GM12873 (cell line): ENCODE data around the gene MRPL36.

Source experiments
- TF ChIP-seq, protein P1 (sequence below): IDR thresholded peaks from 2 replicates; pipeline ENCODE4 v1.5.1; 2012; ENCODE audit warnings: low read depth, mild to moderate bottlenecking, moderate library complexity, low read length, control low read depth; ENCODE audit not compliant: insufficient read depth; ENCODE audit errors: missing control alignments

MRPL36 gene

DNA sequence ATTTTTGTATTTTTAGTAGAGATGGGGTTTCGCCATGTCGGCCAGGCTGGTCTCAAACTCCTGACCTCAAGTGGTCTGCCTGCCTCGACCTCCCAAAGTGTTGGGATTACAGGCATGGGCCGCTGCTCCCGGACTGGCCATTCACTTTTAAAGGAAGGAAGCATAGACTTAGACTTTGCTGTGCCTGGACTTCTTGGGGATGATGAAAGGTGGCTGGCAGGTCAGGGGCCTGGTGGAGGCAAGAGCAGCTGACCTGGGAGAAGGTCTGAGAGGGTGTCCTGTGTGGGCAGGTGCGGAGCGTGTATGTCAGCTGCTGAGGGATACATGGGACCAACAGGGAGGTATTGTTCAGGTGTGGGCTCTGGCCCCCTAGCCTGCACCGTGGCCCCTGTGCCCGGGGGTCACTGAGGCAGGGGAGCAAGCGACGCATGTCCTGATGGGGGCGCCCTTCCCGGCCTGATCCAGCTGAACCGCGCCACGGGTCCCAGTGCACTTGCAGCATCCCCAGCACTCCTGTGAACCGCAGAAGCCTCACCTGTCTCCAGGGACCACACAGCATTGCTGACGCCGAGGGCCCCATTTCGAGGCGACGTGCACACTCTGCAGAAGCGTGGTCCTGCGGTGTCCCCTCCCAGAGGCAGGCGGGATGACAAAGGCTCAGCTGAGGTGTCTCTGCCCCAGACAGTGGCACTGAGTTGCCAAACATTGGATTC is 24.6 kb upstream of the MRPL36 start:
- TF ChIP-seq, protein P1, sequence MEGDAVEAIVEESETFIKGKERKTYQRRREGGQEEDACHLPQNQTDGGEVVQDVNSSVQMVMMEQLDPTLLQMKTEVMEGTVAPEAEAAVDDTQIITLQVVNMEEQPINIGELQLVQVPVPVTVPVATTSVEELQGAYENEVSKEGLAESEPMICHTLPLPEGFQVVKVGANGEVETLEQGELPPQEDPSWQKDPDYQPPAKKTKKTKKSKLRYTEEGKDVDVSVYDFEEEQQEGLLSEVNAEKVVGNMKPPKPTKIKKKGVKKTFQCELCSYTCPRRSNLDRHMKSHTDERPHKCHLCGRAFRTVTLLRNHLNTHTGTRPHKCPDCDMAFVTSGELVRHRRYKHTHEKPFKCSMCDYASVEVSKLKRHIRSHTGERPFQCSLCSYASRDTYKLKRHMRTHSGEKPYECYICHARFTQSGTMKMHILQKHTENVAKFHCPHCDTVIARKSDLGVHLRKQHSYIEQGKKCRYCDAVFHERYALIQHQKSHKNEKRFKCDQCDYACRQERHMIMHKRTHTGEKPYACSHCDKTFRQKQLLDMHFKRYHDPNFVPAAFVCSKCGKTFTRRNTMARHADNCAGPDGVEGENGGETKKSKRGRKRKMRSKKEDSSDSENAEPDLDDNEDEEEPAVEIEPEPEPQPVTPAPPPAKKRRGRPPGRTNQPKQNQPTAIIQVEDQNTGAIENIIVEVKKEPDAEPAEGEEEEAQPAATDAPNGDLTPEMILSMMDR, result peak; percentile 11

DNA sequence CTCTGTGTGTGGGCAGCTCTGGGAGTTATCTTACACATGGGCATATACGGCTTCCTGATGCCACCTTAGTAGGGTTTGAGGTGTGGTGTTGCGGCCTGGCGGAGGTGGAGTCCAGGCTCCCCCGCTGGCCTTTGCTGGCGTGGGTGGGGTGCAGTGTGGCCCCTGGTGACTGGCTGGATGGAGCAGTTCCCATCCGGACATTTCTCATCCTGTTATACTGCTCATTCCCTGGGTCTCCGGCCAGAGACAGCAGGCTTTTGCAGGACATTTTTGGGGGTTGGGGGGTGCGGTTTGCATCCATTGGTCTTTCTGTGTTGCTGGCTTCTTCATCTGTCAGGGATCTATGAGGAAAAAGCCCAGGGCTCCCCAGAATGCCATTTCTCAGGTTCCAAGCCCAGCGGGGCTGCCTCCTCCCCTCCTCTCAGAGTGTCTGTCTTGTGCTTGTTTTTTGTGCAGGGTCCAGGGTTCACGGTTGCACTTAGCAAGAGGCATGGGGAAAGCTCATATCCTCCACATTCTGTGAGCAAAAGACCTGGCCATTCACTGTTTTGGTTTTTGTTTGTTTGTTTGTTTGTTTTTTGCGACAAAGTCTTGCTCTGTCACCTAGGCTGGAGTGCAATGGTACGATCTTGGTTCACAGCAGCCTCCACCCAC is 23.9 kb upstream of the MRPL36 start:
- TF ChIP-seq, protein P1, result no peak

DNA sequence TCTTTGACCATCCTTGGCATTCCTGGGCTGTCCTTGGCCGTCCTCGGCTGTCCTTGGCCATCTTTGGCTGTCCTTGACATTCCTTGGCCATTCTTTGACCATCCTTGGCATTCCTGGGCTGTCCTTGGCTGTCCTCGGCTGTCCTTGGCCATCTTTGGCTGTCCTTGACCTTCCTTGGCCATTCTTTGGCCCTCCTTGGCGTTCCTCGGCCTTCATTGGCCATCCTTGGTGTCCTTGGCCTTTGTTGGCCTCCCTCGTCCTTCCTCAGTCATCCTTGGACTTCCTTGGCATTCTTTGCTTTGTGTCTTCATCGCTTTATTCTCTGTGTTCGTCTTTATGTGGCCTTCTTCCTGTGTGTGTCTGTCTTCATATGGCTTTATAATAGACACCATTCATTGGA is 22.2 kb upstream of the MRPL36 start:
- TF ChIP-seq, protein P1, result no peak

DNA sequence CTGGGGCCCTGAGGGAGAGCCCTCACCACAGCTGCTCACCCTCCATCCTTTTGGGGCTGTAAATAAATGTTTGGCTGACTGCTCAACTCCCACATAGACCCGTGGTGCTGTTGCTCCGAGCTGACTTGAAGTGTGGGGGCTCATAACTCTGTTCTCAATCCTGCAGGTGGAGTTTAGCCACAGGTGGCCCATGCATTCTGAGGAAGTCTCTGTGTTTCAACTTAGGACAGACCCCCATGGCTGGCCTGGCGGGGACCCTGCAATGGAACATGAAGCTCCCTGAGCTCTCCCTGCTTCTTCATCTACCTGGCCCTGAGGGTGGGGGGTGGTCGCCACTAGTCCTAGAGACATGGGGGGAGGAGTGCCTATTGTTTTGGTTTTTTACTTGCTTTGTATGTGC is 21.3 kb upstream of the MRPL36 start:
- TF ChIP-seq, protein P1, result no peak

DNA sequence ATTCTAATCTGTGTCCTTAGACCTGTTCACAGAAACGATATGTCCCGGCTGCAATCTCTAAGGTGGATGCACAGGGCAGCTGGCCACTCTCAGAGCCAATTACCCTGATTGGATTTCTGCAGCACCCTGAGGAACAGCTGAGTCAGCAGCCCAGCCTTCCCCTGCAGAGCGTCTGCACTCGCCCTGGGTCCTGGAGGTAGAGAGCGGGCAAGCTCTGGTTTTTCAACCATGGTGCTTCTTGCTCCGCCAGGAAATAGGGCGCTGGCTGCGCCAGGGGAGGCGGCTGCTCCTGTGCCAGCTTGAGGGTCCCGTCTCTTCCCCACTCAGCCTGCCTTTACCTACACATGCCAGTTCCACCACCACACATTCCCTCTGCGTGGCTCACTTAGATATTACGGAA is 20.7 kb upstream of the MRPL36 start:
- TF ChIP-seq, protein P1, result no peak

DNA sequence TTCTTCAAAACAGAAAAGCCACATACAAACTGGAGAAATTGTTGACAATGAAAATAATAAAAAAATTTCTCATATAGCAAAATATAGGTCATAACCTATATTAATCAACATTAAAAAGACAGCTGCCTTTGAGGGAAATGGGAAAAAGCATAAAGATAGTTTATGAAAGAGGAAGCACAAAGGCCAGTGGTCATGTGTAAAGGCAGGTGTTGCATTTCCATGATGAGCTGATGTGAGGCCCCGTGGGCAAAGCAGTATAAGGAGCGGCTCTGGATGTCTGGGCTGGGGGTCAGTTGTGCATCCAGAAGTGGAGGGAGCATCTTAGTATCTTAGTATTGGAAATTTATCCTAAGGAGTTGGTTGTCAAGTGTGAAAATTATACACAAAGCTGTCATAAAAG is 19.8 kb upstream of the MRPL36 start:
- TF ChIP-seq, protein P1, result no peak

DNA sequence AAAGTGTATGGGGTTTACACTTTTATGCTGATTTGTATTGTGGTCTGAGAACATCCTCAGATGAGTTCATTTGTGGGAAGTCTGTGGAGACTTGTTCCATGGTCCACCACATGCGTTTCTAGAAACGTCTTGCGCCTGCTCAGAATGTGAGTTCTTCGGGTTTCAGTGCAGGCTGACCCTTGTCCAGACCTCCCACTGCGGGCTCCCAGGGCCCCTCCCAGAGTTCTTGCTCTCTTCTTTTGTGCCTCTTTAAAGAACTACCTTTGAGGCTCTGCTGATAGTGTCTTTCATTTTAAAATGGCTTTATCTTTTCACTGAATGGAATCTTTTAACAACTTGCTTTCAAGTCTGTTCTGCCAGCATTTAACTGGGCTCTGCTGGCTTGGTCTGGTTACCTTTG is 19.1 kb upstream of the MRPL36 start:
- TF ChIP-seq, protein P1, result no peak
